HG03135 (cell line): ENCODE measurements around the gene GMPPB.

Experiments used
- ATAC-seq: cut with Tn5 transposase; IDR thresholded peaks from one replicate; pipeline ENCODE4 v1.9.1; 2021; ENCODE audit warnings: mild to moderate bottlenecking, moderate library complexity; ENCODE audit not compliant: unreplicated experiment

Gene GMPPB

DNA sequence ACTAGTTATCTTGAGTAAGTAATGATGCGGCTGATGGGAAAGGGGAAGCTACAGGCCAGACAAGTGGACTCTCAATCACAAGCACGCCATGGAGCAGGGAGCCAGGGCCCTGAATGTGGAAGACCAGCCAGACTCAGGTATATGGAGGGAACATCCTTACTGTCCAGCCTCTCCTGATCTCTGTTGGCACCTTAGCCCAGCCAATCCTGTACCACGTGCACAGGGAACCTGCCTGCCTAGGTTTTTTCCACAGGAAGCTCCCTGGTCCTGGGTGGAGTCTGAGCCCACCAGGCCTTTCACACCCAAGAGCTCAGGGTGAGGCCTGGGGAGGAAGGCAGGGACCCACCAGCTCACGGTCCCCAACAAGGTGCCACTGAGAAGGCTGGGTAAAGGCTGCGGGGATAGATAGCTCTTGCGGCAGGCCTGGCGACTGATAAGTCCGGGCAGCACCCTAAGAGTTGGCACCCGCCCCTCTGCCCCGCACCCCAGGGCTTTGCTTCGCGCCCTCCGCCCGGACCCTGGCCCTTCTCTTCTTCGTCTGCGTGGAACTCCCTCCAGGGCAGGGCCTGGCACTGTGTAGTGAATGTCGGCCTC is 50.5 kb downstream of the GMPPB start:
- ATAC-seq = no peak

DNA sequence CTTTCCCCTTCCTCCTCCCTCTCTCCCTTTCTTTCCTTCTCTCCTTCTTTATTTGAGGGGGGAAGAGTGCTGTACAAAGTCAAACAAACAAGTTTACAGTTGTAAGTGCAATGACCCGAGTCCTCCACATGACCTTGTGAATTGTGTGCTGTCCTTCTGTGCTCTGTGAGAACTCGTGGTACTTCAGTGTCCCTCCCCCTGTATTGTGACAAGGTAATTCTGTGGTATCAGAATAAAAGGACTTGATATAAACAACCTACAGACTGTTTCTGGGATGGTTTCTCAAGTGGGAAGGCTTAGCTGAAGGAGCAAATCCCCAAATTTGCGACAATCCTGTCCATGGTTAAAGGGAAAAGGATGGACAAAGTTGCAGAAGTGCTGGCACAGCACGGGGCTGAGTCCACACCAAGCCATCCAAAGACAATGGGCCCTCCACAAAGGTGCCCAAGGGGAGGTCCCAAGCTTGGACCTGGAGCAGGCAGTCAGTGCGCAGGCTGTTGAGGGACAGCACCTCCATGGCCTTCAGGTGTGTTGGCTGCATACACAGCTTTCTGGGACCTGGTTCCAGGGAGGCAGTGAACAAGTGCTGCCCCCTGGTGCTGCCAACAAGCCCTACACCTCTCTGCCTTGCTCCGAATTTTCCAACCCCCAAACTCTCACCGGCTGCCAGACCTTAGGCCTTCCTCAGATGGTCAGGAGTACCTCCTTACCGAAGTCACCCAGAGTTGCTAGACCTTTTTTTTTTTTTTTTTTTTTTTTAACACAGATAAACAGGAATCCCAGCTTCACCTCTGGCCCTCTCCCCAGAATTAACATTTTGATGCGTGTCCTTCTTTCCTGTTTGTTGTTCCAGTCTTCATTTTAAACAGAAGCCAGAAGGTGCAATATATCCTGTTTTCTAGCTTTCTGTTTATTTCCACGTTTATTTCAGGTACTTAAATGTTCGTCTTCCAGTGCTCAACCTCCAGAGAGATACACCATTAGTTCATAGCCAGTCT is 52.2 kb downstream of the GMPPB start:
- no peak for ATAC-seq

- no peak for ATAC-seq
These were observed 52.8 kb downstream of the GMPPB start for GRCh38 chr3:49670940-49671290.
